Spleen (tissue), 7 donors: ENCODE measurements around the gene TXNDC11.

ENCODE experiments used
- CTCF ChIP-seq, 11 experiments: fragments of 200-600 bp in 7 of 11; fragments of 450-650 bp in 4 of 11; sonication (generic) in 4 of 11; IDR thresholded peaks in 8 of 11; conservative IDR thresholded peaks in 3 of 11; 1 replicate in 7 of 11; 2 replicates in 4 of 11; pipeline versions ENCODE4 v1.4.0 to v1.8.0; 2016 to 2021; ENCODE audit warnings: antibody characterized with exemption in 11 of 11, inconsistent platforms in 4 of 11, mild to moderate bottlenecking in 1 of 11
- POLR2A ChIP-seq, 3 donors: fragments of 450-650 bp; IDR thresholded peaks; one replicate each; pipeline ENCODE4 v1.5.1; 2017; ENCODE audit warnings: antibody characterized with exemption in 3 of 3, mild to moderate bottlenecking in 1 of 3
- donor health status: DM: no; HTN: no; CAD: no; lungs with moderate emphysema.
- donor health status: DM: no; HTN: no; CAD: no.
- donor health status: DM: no; HTN: no; CAD: no.

GRCh38 chr16:11679941-11680911, 62.4 kb downstream of the TXNDC11 start:
- TF ChIP-seq CTCF (IDR thresholded peaks at IDR 0.05 in 8 of 11, conservative IDR thresholded peaks at IDR 0.05 in 3 of 11) (no peak), POLR2A (IDR thresholded peaks at IDR 0.05) (no peak)
